GM12875 (cell line): ENCODE data around the gene DNAJC30.
"Not testable (repeated sequence)": the region's sequence is repeated elsewhere in the genome, so short reads cannot be mapped to it uniquely, and the experiment has no call there.

Source experiments
- H3K4me3 ChIP-seq: one replicate; pipeline ENCODE4 v1.5.1; 2011; ENCODE audit warnings: low read depth, low read length, control low read depth
- TF ChIP-seq, protein P1 (sequence below): IDR thresholded peaks from 2 replicates; pipeline ENCODE4 v1.5.1; 2011; ENCODE audit warnings: low read depth, mild to moderate bottlenecking, control low read depth, inconsistent platforms, low read length, moderate library complexity, borderline replicate concordance; ENCODE audit not compliant: insufficient read depth

DNAJC30 gene

DNA sequence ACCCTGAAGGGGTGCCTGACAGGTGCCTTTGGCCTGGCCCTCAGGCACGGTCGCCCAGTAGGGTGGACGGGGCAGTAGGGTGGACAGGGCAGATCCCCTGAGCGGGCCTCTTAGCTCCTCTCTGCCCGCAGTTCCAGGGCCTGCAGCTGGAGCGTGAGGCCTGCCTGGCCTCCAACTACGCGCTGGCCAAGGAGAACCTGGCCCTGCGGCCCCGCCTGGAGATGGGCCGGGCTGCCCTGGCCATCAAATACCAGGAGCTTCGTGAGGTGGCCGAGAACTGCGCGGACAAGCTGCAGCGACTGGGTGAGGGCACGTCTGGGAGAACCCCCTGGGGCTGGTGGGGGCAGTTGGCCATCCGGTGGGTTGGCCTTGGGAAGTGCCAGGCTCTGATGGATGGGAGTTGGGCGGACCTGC is 14.0 kb downstream of the DNAJC30 start:
- no peak overlapping the region for H3K4me3 ChIP-seq
- TF ChIP-seq, protein P1, sequence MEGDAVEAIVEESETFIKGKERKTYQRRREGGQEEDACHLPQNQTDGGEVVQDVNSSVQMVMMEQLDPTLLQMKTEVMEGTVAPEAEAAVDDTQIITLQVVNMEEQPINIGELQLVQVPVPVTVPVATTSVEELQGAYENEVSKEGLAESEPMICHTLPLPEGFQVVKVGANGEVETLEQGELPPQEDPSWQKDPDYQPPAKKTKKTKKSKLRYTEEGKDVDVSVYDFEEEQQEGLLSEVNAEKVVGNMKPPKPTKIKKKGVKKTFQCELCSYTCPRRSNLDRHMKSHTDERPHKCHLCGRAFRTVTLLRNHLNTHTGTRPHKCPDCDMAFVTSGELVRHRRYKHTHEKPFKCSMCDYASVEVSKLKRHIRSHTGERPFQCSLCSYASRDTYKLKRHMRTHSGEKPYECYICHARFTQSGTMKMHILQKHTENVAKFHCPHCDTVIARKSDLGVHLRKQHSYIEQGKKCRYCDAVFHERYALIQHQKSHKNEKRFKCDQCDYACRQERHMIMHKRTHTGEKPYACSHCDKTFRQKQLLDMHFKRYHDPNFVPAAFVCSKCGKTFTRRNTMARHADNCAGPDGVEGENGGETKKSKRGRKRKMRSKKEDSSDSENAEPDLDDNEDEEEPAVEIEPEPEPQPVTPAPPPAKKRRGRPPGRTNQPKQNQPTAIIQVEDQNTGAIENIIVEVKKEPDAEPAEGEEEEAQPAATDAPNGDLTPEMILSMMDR, result no peak

DNA sequence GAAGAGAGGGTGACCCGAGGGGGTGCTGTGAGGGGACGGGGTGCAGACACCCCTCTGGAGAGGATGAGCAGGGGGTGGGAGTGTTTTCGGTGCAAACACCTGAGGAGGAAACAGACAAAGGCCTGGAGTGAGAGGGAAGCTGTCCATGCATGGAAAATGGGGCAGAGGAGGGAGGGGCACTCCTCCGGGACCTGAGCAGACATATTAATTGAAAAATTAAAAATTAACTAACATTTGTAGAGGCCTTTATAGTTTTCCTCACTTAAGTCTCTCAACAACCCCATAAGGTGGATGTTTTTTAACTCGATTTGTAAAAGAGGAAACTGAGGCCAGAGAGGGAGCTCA is 14.4 kb downstream of the DNAJC30 start:
- TF ChIP-seq, protein P1, result no peak
- H3K4me3 ChIP-seq, result no peak overlapping the region

- TF ChIP-seq, protein P1, result no peak
- H3K4me3 ChIP-seq, result peak overlapping the region; percentile 21
Observed at GRCh38 chr7:73668103-73668885, 15.0 kb downstream of the DNAJC30 start.

GRCh38 chr7:73667344-73668102 is 15.7 kb downstream of the DNAJC30 start, which contains the start of gene VPS37D:
TSS of gene VPS37D (plus strand) at chr7:73667831. CDS start at chr7:73667959, 128 bp downstream.
- TF ChIP-seq, protein P1, result peak; percentile 91
- H3K4me3 ChIP-seq, result peak within 1 kb of the TSS; percentile 29

DNA sequence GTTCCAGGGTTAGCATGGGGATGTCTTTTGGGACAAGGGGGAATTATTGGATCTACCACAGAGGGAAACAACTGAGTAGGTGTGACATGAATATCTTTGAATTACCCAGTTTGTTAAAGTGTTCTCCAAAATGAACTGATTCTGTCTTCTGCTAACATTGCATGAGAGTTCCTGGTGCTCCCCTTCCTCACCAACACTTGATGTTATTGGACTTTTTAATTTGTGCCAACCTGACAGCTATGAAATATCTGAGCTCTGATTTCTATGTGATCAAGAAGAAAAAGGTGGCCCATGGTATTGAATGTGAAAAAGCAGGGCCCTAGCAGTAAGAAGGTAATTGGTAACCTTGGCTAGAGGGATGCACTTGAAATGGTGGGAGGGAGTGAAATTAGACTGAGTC is 20.2 kb downstream of the DNAJC30 start:
- TF ChIP-seq, protein P1, result no peak
- no peak overlapping the region for H3K4me3 ChIP-seq

- not testable (repeated sequence) for H3K4me3 ChIP-seq
Observed at GRCh38 chr7:73660594-73660993, 22.7 kb downstream of the DNAJC30 start.

DNA sequence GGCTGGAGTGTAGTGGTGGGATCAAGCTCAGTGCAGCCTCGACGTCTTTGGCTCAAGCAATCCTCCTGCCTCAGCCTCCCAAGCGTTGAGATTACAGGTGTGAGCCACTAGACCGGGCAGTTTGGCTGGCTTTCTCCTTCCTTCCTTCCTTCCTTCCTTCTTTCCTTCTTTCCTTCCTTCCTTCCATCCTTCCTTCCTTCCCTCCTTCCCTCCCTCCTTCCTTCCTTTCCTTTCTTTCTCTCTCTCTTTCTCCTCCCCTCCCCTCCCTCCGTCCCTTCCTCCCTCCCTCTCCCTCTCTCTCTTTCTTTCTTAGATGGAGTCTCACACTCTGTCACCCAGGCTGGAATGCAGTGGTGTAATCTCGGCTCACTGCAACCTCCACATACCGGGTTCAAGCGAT is 23.3 kb downstream of the DNAJC30 start:
- H3K4me3 ChIP-seq, result no peak overlapping the region
- TF ChIP-seq, protein P1, result no peak

DNA sequence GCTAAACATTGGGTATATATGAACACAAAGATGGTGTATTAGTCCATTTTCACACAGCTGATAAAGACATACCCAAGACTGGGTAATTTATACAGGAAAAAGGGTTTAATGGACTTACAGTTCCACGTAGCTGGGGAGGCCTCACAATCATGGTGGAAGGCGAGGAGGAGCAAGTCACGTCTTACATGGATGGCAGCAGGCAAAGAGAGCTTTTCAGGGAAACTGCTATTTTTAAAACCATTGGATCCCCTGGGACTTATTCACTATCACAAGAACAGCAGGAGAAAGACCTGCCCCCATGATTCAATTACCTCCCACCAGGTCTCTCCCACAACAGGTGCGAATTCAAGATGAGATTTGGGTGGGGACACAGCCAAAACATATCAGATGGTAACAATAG is 27.9 kb downstream of the DNAJC30 start:
- H3K4me3 ChIP-seq, result not testable (repeated sequence)
